GM10248 (cell line): Measurements from ENCODE around the gene RBM45.

ENCODE experiments used
- CTCF ChIA-PET: fragments of 300-600 bp; sonication (Branson Sonifier 250); formaldehyde crosslinking; extraction: SDS; loops from one replicate; lab custom pipeline; 2021; ENCODE audit warnings: antibody characterized with exemption; lab: Yijun Ruan, JAX
- POLR2A ChIA-PET: fragments of 350-650 bp; sonication (Branson Sonifier 250); formaldehyde crosslinking; extraction: SDS; loops from one replicate; lab custom pipeline; 2020; ENCODE audit warnings: antibody characterized with exemption; lab: Yijun Ruan, JAX
- DNase-seq: peaks from one replicate; pipeline ENCODE4 v3.0.0; 2012; ENCODE audit errors: extremely low spot score
- CTCF ChIP-seq: IDR thresholded peaks from 2 replicates; pipeline ENCODE4 v1.5.1; 2012; ENCODE audit warnings: mild to moderate bottlenecking, low read depth; ENCODE audit errors: extremely low read depth, missing control alignments, control extremely low read depth

Gene RBM45, protein sequence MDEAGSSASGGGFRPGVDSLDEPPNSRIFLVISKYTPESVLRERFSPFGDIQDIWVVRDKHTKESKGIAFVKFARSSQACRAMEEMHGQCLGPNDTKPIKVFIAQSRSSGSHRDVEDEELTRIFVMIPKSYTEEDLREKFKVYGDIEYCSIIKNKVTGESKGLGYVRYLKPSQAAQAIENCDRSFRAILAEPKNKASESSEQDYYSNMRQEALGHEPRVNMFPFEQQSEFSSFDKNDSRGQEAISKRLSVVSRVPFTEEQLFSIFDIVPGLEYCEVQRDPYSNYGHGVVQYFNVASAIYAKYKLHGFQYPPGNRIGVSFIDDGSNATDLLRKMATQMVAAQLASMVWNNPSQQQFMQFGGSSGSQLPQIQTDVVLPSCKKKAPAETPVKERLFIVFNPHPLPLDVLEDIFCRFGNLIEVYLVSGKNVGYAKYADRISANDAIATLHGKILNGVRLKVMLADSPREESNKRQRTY

DNA sequence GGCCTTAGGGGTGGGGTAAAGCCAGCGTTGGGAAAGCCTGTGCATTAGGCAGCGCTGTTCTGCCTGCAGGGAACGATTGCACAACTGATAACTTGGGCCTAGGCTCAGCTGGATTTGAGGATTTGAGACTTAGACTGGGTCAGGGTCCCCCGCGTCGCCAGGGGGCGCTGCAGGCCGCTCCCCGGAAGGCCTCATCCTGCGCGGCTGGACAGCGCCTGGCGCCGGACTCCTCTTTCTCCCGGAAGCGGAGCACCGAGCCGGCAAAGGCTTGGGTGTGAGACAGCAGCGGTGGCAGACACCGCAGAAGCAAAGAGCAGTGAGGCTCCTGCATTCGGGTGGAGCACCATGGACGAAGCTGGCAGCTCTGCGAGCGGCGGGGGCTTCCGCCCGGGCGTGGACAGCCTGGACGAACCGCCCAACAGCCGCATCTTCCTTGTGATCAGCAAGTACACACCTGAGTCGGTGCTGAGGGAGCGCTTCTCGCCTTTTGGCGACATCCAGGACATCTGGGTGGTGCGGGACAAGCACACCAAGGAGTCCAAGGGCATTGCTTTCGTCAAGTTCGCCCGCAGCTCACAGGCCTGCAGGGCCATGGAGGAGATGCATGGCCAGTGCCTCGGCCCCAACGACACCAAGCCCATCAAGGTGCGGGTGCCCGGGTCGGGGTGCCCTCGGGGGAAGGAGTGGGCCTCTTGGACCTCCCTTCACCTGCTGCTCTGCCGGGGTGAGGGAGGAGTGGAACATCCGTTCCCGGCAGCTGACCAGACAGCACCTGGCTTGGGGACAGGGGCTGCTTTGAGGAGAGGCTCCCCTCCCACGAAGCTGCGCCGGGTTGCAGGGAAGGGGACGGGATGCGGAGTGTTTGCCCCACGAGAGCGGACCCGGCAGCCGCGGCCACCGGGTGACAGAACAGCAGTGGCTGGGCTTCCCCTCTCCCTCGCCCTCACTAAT, at the start of gene RBM45:
Gene RBM45 (plus strand): TSS at position 236 of the 951 bp plus-strand sequence. CDS start 110 bp downstream, at position 346.
- TF ChIP-seq CTCF: peak; percentile 91
- peak; percentile 91 for DNase-seq
- POLR2A ChIA-PET: no interaction called here
- CTCF ChIA-PET: interaction anchor here (0.7 to 11.3 kb wide), 44 partner anchors 8 to 804 kb away, joined by 3 to 110 read pairs (median 6); no protein-coding TSS in a partner anchor

DNA sequence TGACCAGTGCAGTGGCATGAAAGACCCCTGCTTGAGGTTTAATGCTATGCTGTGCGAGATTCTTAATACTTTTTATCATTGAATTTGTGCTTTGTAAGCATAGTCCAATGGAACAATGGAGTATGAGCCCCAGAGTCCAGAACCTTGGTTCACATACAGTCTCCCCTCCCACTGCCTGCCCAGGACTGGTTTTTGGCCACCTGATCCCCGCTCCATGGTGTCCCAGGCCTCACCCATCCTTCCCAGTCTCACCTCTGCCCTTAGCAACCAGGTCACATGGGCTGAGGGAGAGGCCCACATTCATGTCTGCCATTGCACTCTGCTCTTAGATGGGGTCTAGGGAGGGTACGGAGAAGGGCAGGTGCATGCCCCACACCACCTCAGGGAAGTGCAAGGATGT, 45.9 kb upstream of the RBM45 start:
- no peak for TF ChIP-seq CTCF
- DNase-seq: no peak
- CTCF ChIA-PET: interaction anchor here (1.4 kb wide), 1 partner anchor 67 kb away, joined by 3 read pairs; no protein-coding TSS in a partner anchor
- POLR2A ChIA-PET: no interaction called here

DNA sequence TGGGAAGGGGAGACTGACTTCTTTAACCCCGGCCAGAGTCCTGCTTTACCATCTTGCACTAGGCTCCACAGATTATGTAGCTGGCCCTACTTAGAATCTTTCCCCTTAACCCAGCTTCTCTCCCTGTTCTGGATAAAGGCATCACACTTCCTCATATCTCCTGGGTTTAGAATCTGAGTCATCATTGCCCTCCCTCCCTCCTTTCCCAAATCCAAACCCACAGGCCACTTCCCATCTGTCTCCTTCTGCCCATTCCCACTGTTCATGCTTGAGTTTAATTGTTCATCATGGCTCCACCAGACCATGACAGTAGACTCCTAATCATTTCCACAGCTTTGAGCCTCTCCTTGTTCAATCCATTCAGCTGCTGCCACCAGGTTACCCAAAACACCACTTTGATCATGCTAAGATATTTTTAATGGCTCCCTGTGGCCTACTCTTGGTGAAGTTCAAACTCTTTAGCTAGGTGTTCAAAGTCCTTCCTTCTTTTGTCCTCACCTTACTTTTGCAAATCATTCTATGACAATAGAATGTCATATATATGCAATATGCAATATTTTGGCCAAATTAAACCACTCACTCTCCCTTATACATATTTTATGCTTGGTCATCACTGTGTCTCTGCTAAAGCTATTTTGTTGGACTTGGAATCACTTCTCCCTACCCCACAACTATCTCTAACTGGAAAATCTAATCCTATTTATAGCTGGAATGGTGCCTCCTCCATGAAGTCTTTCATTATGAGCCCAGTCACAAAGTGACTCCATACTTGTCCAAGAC, 45.2 kb upstream of the RBM45 start:
- no peak for DNase-seq
- no peak for TF ChIP-seq CTCF
- ChIA-PET POLR2A (no interaction called here), CTCF (interaction anchor here (1.4 kb wide), 1 partner anchor 66 kb away, joined by 3 read pairs; no protein-coding TSS in a partner anchor)

- TF ChIP-seq CTCF: no peak
- ChIA-PET CTCF (interaction anchor here (0.6 kb wide), 1 partner anchor 11 kb away, joined by 3 read pairs; no protein-coding TSS in a partner anchor), POLR2A (no interaction called here)
- no peak for DNase-seq
Observed at GRCh38 chr2:178068823-178069454, 43.3 kb upstream of the RBM45 start.

- DNase-seq: no peak
- CTCF ChIA-PET: interaction anchor here (0.6 to 0.8 kb wide), 2 partner anchors 12 to 42 kb away, joined by 3 read pairs; partner anchors contain the start of gene RBM45
Observed at GRCh38 chr2:178069551-178069950, 42.7 kb upstream of the RBM45 start.

More at GRCh38 chr2:178069551-178069950, 42.7 kb upstream of the RBM45 start:
- POLR2A ChIA-PET: no interaction called here
- no peak for TF ChIP-seq CTCF
